Stimulated activated CD4-positive, alpha-beta T cell treated with anti-CD3 and anti-CD28 coated beads, Interleukin-4, amount 100 ng/mL, for 4 hours (primary cell): ENCODE results near the gene IL1B.

Source experiments
- DNase-seq, 2 experiments: peaks; one replicate each; pipeline ENCODE4 v3.0.0-alpha.2; 2020

The IL1B gene

GRCh38 chr2:112800881-112801583, 35.5 kb downstream of the IL1B start:
- DNase-seq = no peak

- DNase-seq = no peak
Observed at GRCh38 chr2:112798979-112799975, 37.3 kb downstream of the IL1B start.

GRCh38 chr2:112796486-112796885, 40.1 kb downstream of the IL1B start:
- no peak for DNase-seq

- DNase-seq = no peak
Observed at GRCh38 chr2:112795774-112796173, 40.8 kb downstream of the IL1B start.

GRCh38 chr2:112794841-112795240, 41.7 kb downstream of the IL1B start:
- no peak for DNase-seq

- DNase-seq = peak in 1 of 2 experiments; percentile 6
Observed at GRCh38 chr2:112794131-112794733, 42.3 kb downstream of the IL1B start.

- no peak for DNase-seq
Observed at GRCh38 chr2:112793449-112793978, 43.1 kb downstream of the IL1B start.

- DNase-seq = no peak
Observed at GRCh38 chr2:112792419-112792818, 44.2 kb downstream of the IL1B start.

- no peak for DNase-seq
Observed at GRCh38 chr2:112791693-112792230, 44.8 kb downstream of the IL1B start.

- DNase-seq = no peak
Observed at GRCh38 chr2:112791019-112791418, 45.6 kb downstream of the IL1B start.

- DNase-seq = no peak
Observed at GRCh38 chr2:112790305-112790704, 46.3 kb downstream of the IL1B start.

GRCh38 chr2:112789186-112789585, 47.4 kb downstream of the IL1B start:
- no peak for DNase-seq

- no peak for DNase-seq
Observed at GRCh38 chr2:112788653-112789052, 47.9 kb downstream of the IL1B start.

GRCh38 chr2:112787729-112788393, 48.7 kb downstream of the IL1B start:
- DNase-seq = no peak

GRCh38 chr2:112787294-112787693, 49.3 kb downstream of the IL1B start:
- no peak for DNase-seq

GRCh38 chr2:112784199-112785189, 52.1 kb downstream of the IL1B start, which contains the start of gene IL1A:
TSS of gene IL1A (minus strand) at chr2:112784493. CDS start at chr2:112783770, 723 bp downstream.
- DNase-seq = no peak

- DNase-seq = no peak
Observed at GRCh38 chr2:112783187-112783714, 53.3 kb downstream of the IL1B start.

- DNase-seq = no peak
Observed at GRCh38 chr2:112782234-112782799, 54.3 kb downstream of the IL1B start.
